ENCODE data around the gene TNRC6B.
A peak's percentile ranks its signal among the peaks of the same experiment; 100 is the strongest.
"Not testable (repeated sequence)": the region's sequence is repeated elsewhere in the genome, so short reads cannot be mapped to it uniquely, and the experiment has no call there.

TNRC6B gene

DNA sequence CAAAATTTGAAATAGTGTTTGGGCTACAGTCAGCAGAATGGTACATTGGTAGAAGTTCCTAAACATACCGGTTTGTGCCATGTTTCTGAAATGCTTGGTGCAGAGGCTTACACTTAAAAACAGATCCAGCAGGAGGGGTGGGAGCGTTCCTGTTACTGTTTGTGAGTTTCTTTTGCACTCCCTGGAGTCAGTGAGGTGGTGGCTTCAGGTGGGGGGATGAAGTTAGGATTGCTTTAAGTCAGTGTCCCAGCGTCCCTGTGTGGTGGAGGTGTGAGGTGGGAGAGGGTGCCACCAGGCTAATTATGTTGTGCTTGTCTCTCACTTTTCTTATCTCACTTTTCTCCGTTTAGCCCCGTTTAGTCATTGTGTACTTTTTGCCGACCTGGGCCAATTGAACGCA, 9.7 kb downstream of the TNRC6B start:
- H3K9me3 ChIP-seq (replicated peaks in 1 of 11), result peaks cover 0 to 23% (median 6%) of the 10 kb centered on the region in 11 experiments; a peak in 10 of 22 replicates
- peaks cover 19 to 64% (median 36%) of the 10 kb centered on the region in 10 experiments for H3K4me1 ChIP-seq
- no peaks in the 10 kb centered on the region for H3K27me3 ChIP-seq
- no peak overlapping the region for H3K4me2 ChIP-seq
- H3K4me3 ChIP-seq, result no peak overlapping the region
- no peak for TF ChIP-seq Cebpa-rat (IDR thresholded peaks at IDR 0.05)
- no peak overlapping the region for H3K9ac ChIP-seq
- H4K20me1 ChIP-seq, result peaks cover 6 to 100% (median 78%) of the 10 kb centered on the region in 11 experiments; a peak in 18 of 22 replicates
- H3K36me3 ChIP-seq, result peaks cover 0 to 58% (median 19%) of the 10 kb centered on the region in 11 experiments; a peak in 18 of 22 replicates
- no peak overlapping the region for H3K27ac ChIP-seq

DNA sequence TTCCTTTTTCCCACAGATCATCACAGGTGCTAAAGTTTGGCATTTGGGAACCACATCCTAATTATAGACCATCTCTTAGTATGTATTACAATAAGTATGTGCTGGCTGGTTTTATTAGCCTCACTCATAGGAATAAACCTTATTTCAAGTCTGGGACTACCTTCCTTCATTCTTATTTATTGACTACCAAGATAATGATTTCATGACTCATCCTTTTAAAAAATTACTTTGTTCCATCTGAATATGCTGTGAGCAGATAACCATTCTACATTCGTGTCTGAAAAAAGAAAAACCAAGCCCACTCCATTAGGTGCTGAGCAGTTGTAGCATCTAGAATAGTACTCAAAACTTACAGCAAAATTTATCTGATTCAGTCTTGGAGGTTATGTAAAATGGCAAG, 12.3 kb downstream of the TNRC6B start:
- peaks cover 0 to 23% (median 6%) of the 10 kb centered on the region in 11 experiments; a peak in 9 of 22 replicates for H3K9me3 ChIP-seq (replicated peaks in 1 of 11)
- no peaks in the 10 kb centered on the region for H3K27me3 ChIP-seq
- H3K4me1 ChIP-seq, result peaks cover 33 to 59% (median 47%) of the 10 kb centered on the region in 10 experiments
- H3K4me2 ChIP-seq, result peak overlapping the region in 2 of 11 experiments; percentile 30 to 36; a peak in 2 of 22 replicates
- peaks cover 5 to 49% (median 18%) of the 10 kb centered on the region in 11 experiments; a peak in 17 of 22 replicates for H3K36me3 ChIP-seq
- no peak overlapping the region for H3K27ac ChIP-seq
- TF ChIP-seq Cebpa-rat (IDR thresholded peaks at IDR 0.05), result no peak
- no peak overlapping the region for H3K9ac ChIP-seq
- no peak overlapping the region for H3K4me3 ChIP-seq
- peaks cover 27 to 100% (median 88%) of the 10 kb centered on the region in 11 experiments; a peak in 21 of 22 replicates for H4K20me1 ChIP-seq

DNA sequence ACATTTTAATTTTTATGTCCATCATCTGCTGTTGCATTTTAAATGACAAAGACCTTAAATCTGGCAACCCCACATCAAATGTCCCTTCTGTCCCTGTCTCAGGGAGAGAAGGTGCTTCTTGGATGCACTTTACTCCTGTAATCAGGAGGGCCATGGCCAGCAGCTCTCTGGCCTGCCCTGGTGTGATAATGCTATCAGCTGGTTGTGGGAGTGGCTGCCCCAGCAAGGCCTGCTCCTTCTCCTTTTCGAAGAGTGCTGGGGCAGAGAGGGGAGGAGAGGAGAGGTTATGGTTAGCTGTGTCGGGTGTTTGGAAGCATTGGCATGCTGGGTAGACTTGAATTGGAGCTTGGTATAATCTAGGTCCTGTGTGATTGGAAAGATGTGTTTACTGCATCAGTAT, 12.8 kb downstream of the TNRC6B start:
- no peaks in the 10 kb centered on the region for H3K27me3 ChIP-seq
- H4K20me1 ChIP-seq, result peaks cover 31 to 100% (median 88%) of the 10 kb centered on the region in 11 experiments; a peak in 21 of 22 replicates
- peaks cover 0 to 19% (median 5%) of the 10 kb centered on the region in 11 experiments; a peak in 9 of 22 replicates for H3K9me3 ChIP-seq (replicated peaks in 1 of 11)
- no peak overlapping the region for H3K9ac ChIP-seq
- peaks cover 38 to 62% (median 50%) of the 10 kb centered on the region in 10 experiments for H3K4me1 ChIP-seq
- H3K4me2 ChIP-seq, result peak overlapping the region in 3 of 11 experiments; percentile 27 to 36 (median 30); a peak in 4 of 22 replicates
- H3K4me3 ChIP-seq, result no peak overlapping the region
- no peak for TF ChIP-seq Cebpa-rat (IDR thresholded peaks at IDR 0.05)
- H3K27ac ChIP-seq, result no peak overlapping the region
- peaks cover 5 to 44% (median 17%) of the 10 kb centered on the region in 11 experiments; a peak in 17 of 22 replicates for H3K36me3 ChIP-seq

DNA sequence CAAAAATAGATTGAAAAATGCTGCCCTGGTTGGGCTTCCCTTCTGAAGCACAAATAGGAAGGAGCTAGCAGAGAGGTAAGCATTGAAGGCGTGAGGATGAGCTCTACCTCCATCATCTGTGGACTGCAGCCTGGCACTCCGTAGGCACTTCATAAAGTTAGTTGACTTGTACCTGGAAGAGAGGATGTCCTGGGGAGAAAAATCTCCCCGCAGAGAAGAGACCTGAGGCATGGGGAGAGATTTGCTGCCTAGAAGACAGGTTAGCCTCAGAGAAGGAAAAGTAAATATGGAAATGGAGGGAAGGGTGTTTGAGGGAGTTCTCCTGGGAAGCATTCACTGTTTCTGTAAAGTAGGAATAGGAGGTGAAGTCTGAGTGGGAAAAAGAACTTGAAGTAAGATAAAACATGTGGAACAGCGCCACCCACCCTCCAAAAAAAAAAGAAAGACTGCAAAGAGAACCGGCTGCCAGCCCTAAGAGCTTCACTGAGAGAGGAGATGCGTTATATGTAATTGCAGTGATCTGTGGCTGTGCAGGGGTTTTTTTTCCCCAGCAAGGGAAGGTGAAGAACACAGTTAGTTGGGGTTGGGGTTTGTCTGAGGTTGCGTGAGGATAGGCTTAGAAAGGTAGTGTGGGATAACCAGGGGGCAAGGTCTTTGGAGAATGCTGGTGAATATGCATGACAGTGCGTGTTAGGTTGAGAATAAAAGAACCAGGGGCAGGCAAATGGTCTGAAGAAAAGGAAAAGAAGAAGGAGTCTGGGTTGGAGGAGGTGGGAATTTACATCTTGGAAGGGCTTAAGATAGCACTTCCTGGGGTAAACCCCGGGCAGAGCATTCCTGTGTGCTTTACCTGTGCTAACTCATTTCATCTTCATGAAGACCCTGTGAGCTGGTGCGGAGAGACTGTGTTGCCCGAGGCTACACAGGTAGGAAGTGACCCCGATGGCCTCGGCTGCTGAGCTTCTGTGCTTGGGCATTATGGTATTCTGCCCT, 16.0 kb downstream of the TNRC6B start:
- H4K20me1 ChIP-seq, result peaks cover 43 to 100% (median 92%) of the 10 kb centered on the region in 11 experiments
- H3K27me3 ChIP-seq, result no peaks in the 10 kb centered on the region
- TF ChIP-seq Cebpa-rat (IDR thresholded peaks at IDR 0.05), result no peak
- H3K4me2 ChIP-seq, result peak overlapping the region; percentile 7 to 76 (median 66); a peak in 18 of 22 replicates
- peak overlapping the region in 2 of 11 experiments; percentile 32 to 44; a peak in 3 of 22 replicates for H3K27ac ChIP-seq
- no peak overlapping the region for H3K4me3 ChIP-seq
- H3K36me3 ChIP-seq, result peaks cover 0 to 30% (median 8%) of the 10 kb centered on the region in 11 experiments; a peak in 12 of 22 replicates
- no peaks in the 10 kb centered on the region for H3K9me3 ChIP-seq (replicated peaks in 1 of 11)
- peaks cover 57 to 81% (median 66%) of the 10 kb centered on the region in 10 experiments for H3K4me1 ChIP-seq
- peak overlapping the region in 1 of 11 experiments; percentile 13; a peak in 1 of 22 replicates for H3K9ac ChIP-seq

DNA sequence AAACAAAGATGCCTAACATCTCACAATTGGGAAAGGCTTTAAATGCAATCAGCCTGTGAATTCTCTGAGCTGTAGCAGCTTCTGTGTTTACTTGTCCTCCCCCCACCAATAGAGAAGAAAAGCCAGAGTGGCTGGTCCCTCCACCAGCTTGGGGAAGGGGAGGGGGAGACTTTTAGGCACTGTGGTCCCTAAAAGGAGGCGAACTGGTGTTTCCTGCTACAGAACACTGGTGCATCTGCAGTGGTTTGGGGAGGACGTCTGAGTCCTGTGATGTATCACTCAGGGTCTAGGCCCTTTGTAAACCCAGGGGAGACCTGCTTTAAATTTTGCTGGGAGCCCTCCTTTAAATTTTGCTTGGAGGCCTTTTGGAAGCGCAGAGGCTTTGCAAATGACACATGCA, 16.9 kb downstream of the TNRC6B start:
- Histone ChIP-seq H3K4me3 (no peak overlapping the region), H3K36me3 (peaks cover 2 to 37% (median 17%) of the 10 kb centered on the region in 11 experiments; a peak in 11 of 22 replicates), H3K27ac (peak overlapping the region in 1 of 11 experiments; percentile 44; a peak in 3 of 22 replicates), H3K4me2 (peak overlapping the region in 9 of 11 experiments; percentile 47 to 76 (median 67); a peak in 16 of 22 replicates), H3K9me3 (replicated peaks in 1 of 11) (no peaks in the 10 kb centered on the region), H3K9ac (peak overlapping the region in 1 of 11 experiments; percentile 13; a peak in 2 of 22 replicates), H3K27me3 (no peaks in the 10 kb centered on the region), H3K4me1 (peaks cover 57 to 82% (median 65%) of the 10 kb centered on the region in 10 experiments), H4K20me1 (peaks cover 43 to 100% (median 89%) of the 10 kb centered on the region in 11 experiments)
- no peak for TF ChIP-seq Cebpa-rat (IDR thresholded peaks at IDR 0.05)

DNA sequence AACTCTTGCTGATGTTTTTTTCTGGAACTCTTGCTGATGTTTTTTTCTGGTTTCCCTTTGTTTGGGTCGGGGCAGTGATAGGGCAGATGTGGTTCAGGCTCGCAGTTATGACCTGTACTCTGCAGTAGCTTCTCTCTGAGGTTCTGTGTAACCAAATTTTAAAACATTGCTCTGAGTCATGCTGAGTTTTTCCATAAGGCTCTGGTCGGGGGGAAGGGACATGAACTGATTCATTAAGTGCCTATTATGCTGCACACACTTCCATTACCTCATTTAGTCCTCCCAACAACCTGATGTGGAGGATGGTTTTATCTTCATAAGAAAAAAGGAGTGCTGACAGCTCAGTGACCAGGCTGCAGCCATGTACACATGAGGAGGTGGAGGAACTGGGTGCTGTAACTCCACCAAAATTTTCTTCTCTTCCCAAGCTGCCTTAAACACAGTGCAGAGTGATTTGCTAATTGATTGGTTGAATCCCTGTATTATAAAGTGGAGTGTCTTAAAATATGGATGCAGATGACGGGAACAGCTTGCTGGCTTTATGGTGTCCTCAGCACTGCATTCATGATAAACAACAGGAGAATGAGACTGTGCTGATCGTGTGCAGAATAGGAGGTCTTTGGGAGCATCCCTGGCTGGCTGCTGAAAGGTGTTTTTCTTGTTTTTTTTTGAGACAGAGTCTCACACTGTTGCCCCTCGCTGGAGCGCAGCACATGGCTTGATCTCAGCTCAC, 19.1 kb downstream of the TNRC6B start:
- peaks cover 0 to 21% (median 10%) of the 10 kb centered on the region in 11 experiments; a peak in 8 of 22 replicates for H3K36me3 ChIP-seq
- H3K4me3 ChIP-seq, result no peak overlapping the region
- H3K4me2 ChIP-seq, result peak overlapping the region; percentile 2 to 64 (median 22); a peak in 17 of 22 replicates
- H4K20me1 ChIP-seq, result peaks cover 42 to 100% (median 81%) of the 10 kb centered on the region in 11 experiments
- peak overlapping the region in 2 of 11 experiments; percentile 14 to 17; a peak in 2 of 22 replicates for H3K9ac ChIP-seq
- H3K27me3 ChIP-seq, result no peaks in the 10 kb centered on the region
- no peak for TF ChIP-seq Cebpa-rat (IDR thresholded peaks at IDR 0.05)
- H3K27ac ChIP-seq, result peak overlapping the region in 5 of 11 experiments; percentile 17 to 40 (median 24); a peak in 5 of 22 replicates
- H3K9me3 ChIP-seq (replicated peaks in 1 of 11), result no peaks in the 10 kb centered on the region
- H3K4me1 ChIP-seq, result peaks cover 62 to 82% (median 72%) of the 10 kb centered on the region in 10 experiments

DNA sequence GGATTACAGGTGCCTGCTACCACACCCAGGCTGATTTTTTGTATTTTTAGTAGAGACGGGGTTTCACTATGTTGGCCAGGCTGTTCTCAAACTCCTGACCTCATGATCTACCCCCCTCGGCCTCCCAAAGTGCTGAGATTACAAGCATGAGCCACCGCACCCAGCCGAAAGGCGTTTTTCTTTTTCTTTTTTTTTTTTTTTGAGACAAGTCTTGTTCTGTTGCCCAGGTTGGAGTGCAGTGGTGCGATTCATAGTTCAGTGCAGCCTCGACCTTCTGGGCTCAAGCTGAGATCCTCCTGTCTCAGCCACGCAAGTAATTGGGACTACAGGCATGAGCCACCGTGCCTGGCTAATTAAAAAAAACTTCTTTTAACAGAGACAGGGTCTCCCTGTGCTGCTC, 19.7 kb downstream of the TNRC6B start:
- Histone ChIP-seq H4K20me1 (peaks cover 40 to 100% (median 79%) of the 10 kb centered on the region in 11 experiments), H3K27ac (peak overlapping the region in 1 of 11 experiments; percentile 24; a peak in 1 of 22 replicates), H3K36me3 (peaks cover 0 to 21% (median 11%) of the 10 kb centered on the region in 11 experiments; a peak in 8 of 22 replicates), H3K4me2 (peak overlapping the region in 6 of 11 experiments; percentile 2 to 64 (median 35); a peak in 6 of 22 replicates), H3K4me1 (peaks cover 62 to 82% (median 72%) of the 10 kb centered on the region in 10 experiments)
- not testable (repeated sequence) for H3K4me3 ChIP-seq; H3K27me3 ChIP-seq; H3K9me3 ChIP-seq (replicated peaks in 1 of 11); H3K9ac ChIP-seq

DNA sequence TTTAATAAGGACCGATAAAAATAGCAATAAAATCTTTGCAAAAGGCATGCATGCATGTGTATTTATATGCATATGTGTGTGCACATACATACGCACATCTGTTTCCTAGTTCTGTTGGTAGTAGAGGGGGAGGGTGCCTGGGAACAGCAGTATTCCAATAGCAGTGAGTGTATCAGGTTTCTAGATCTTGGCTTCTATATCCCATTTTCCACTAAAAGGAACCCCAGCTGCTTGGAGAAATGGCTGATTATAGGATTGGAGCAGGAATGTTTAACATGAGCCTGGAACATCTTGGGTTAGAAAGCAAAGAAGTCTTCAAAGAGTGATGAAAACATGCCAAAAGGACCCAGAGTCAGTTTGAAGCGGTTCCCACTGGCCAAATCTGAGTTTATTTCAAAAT, 21.0 kb downstream of the TNRC6B start:
- no peak overlapping the region for H3K27ac ChIP-seq
- H3K36me3 ChIP-seq, result peaks cover 0 to 27% (median 11%) of the 10 kb centered on the region in 11 experiments; a peak in 8 of 22 replicates
- H3K9me3 ChIP-seq (replicated peaks in 1 of 11), result no peaks in the 10 kb centered on the region
- H3K4me3 ChIP-seq, result no peak overlapping the region
- H3K4me2 ChIP-seq, result 0 out of 22 replicates have a peak overlapping the region, but pooled peaks of 1 of the 11 experiments have one; percentile 2
- H3K9ac ChIP-seq, result no peak overlapping the region
- no peaks in the 10 kb centered on the region for H3K27me3 ChIP-seq
- no peak for TF ChIP-seq Cebpa-rat (IDR thresholded peaks at IDR 0.05)
- peaks cover 37 to 100% (median 79%) of the 10 kb centered on the region in 11 experiments for H4K20me1 ChIP-seq
- H3K4me1 ChIP-seq, result peaks cover 62 to 82% (median 72%) of the 10 kb centered on the region in 10 experiments

Data from BLaER1 treated with 17β-estradiol and CSF1 and Interleukin-3, amounts not matched to agents 10 nM and 100 nM (cell line).